ENCODE results near the gene TMEM138.

TMEM138 gene

GRCh38 chr11:61411589-61411988, 49.4 kb downstream of the TMEM138 start:
- H3K9me3 ChIP-seq (ENCODE audit: control insufficient read depth, low read length): no peaks in the 10 kb centered on the region

GRCh38 chr11:61413496-61413895, 51.3 kb downstream of the TMEM138 start:
- no peak overlapping the region for H3K27ac ChIP-seq (ENCODE audit: low read depth, low read length, severe bottlenecking)
- WGBS, 2 experiments (ENCODE audit: insufficient coverage in 2 of 2): 92% methylated on average over 3 of the region's 3 CpGs; no CpG with 5 or more reads in 1 of the 2 experiments
- no peaks in the 10 kb centered on the region for H3K4me1 ChIP-seq (ENCODE audit: control insufficient read depth, insufficient read depth, low read length, poor library complexity, severe bottlenecking)
- no peaks in the 10 kb centered on the region for H3K9me3 ChIP-seq (ENCODE audit: control insufficient read depth, low read length)
- H3K4me3 ChIP-seq (ENCODE audit: extremely low read depth, insufficient read depth, low read length, poor library complexity, severe bottlenecking): no peak overlapping the region
- peaks cover 99% of the 10 kb centered on the region for H3K36me3 ChIP-seq (ENCODE audit: control insufficient read depth, insufficient read depth, low read length)

More at GRCh38 chr11:61411589-61411988, 49.4 kb downstream of the TMEM138 start:
- 99 to 100% methylated on average over 8 to 9 of the region's 9 CpGs for WGBS, 2 experiments (ENCODE audit: insufficient coverage in 2 of 2)
- Histone ChIP-seq H3K4me1 (ENCODE audit: control insufficient read depth, insufficient read depth, low read length, poor library complexity, severe bottlenecking) (no peaks in the 10 kb centered on the region), H3K4me3 (ENCODE audit: extremely low read depth, insufficient read depth, low read length, poor library complexity, severe bottlenecking) (no peak overlapping the region), H3K36me3 (ENCODE audit: control insufficient read depth, insufficient read depth, low read length) (peaks cover 99% of the 10 kb centered on the region), H3K27ac (ENCODE audit: low read depth, low read length, severe bottlenecking) (no peak overlapping the region)

- Histone ChIP-seq H3K9me3 (ENCODE audit: control insufficient read depth, low read length) (no peaks in the 10 kb centered on the region), H3K36me3 (ENCODE audit: control insufficient read depth, insufficient read depth, low read length) (peaks cover 93% of the 10 kb centered on the region), H3K4me3 (ENCODE audit: extremely low read depth, insufficient read depth, low read length, poor library complexity, severe bottlenecking) (no peak overlapping the region), H3K4me1 (ENCODE audit: control insufficient read depth, insufficient read depth, low read length, poor library complexity, severe bottlenecking) (no peaks in the 10 kb centered on the region), H3K27ac (ENCODE audit: low read depth, low read length, severe bottlenecking) (no peak overlapping the region)
- WGBS, 2 experiments (ENCODE audit: insufficient coverage in 2 of 2): 92 to 94% methylated on average over 2 of the region's 2 CpGs
Measured at GRCh38 chr11:61414547-61414946, 52.4 kb downstream of the TMEM138 start.

- Histone ChIP-seq H3K27ac (ENCODE audit: low read depth, low read length, severe bottlenecking) (no peak overlapping the region), H3K4me3 (ENCODE audit: extremely low read depth, insufficient read depth, low read length, poor library complexity, severe bottlenecking) (no peak overlapping the region), H3K9me3 (ENCODE audit: control insufficient read depth, low read length) (no peaks in the 10 kb centered on the region), H3K4me1 (ENCODE audit: control insufficient read depth, insufficient read depth, low read length, poor library complexity, severe bottlenecking) (no peaks in the 10 kb centered on the region), H3K36me3 (ENCODE audit: control insufficient read depth, insufficient read depth, low read length) (peaks cover 93% of the 10 kb centered on the region)
- 94 to 100% methylated on average over 2 to 3 of the region's 6 CpGs for WGBS, 2 experiments (ENCODE audit: insufficient coverage in 2 of 2)
Measured at GRCh38 chr11:61415381-61415780, 53.2 kb downstream of the TMEM138 start.

GRCh38 chr11:61416941-61417340, 54.8 kb downstream of the TMEM138 start:
- Histone ChIP-seq H3K9me3 (ENCODE audit: control insufficient read depth, low read length) (no peaks in the 10 kb centered on the region), H3K4me3 (ENCODE audit: extremely low read depth, insufficient read depth, low read length, poor library complexity, severe bottlenecking) (no peak overlapping the region), H3K27ac (ENCODE audit: low read depth, low read length, severe bottlenecking) (no peak overlapping the region), H3K36me3 (ENCODE audit: control insufficient read depth, insufficient read depth, low read length) (peaks cover 93% of the 10 kb centered on the region), H3K4me1 (ENCODE audit: control insufficient read depth, insufficient read depth, low read length, poor library complexity, severe bottlenecking) (no peaks in the 10 kb centered on the region)
- 89 to 100% methylated on average over 2 to 3 of the region's 3 CpGs for WGBS, 2 experiments (ENCODE audit: insufficient coverage in 2 of 2)

- H3K36me3 ChIP-seq (ENCODE audit: control insufficient read depth, insufficient read depth, low read length): peaks cover 93% of the 10 kb centered on the region
Measured at GRCh38 chr11:61417670-61418069, 55.5 kb downstream of the TMEM138 start.

GRCh38 chr11:61418136-61418535, 56.0 kb downstream of the TMEM138 start:
- Histone ChIP-seq H3K27ac (ENCODE audit: low read depth, low read length, severe bottlenecking) (no peak overlapping the region), H3K4me3 (ENCODE audit: extremely low read depth, insufficient read depth, low read length, poor library complexity, severe bottlenecking) (no peak overlapping the region), H3K4me1 (ENCODE audit: control insufficient read depth, insufficient read depth, low read length, poor library complexity, severe bottlenecking) (no peaks in the 10 kb centered on the region), H3K36me3 (ENCODE audit: control insufficient read depth, insufficient read depth, low read length) (peaks cover 91% of the 10 kb centered on the region), H3K9me3 (ENCODE audit: control insufficient read depth, low read length) (no peaks in the 10 kb centered on the region)

More at GRCh38 chr11:61417670-61418069, 55.5 kb downstream of the TMEM138 start:
- 86 to 100% methylated on average over 1 of the region's 2 CpGs for WGBS, 2 experiments (ENCODE audit: insufficient coverage in 2 of 2)
- no peaks in the 10 kb centered on the region for H3K9me3 ChIP-seq (ENCODE audit: control insufficient read depth, low read length)
- no peak overlapping the region for H3K27ac ChIP-seq (ENCODE audit: low read depth, low read length, severe bottlenecking)
- no peak overlapping the region for H3K4me3 ChIP-seq (ENCODE audit: extremely low read depth, insufficient read depth, low read length, poor library complexity, severe bottlenecking)
- H3K4me1 ChIP-seq (ENCODE audit: control insufficient read depth, insufficient read depth, low read length, poor library complexity, severe bottlenecking): no peaks in the 10 kb centered on the region
